Effector CD4-positive, alpha-beta T cell (primary cell): ENCODE measurements around the gene CIROP.

Source experiments
- DNase-seq: peaks from one replicate; pipeline ENCODE4 v3.0.0-alpha.2; 2020

CIROP gene

GRCh38 chr14:23093104-23093503 is 11.7 kb downstream of the CIROP start:
- no peak for DNase-seq

- no peak for DNase-seq
These were observed 13.2 kb downstream of the CIROP start for GRCh38 chr14:23091294-23092225.

- DNase-seq: no peak
These were observed 14.5 kb downstream of the CIROP start for GRCh38 chr14:23090254-23090636.

- no peak for DNase-seq
These were observed 15.1 kb downstream of the CIROP start for GRCh38 chr14:23089498-23090253.

GRCh38 chr14:23086565-23086964 is 18.2 kb downstream of the CIROP start:
- DNase-seq: no peak

GRCh38 chr14:23085458-23085857 is 19.3 kb downstream of the CIROP start:
- no peak for DNase-seq

GRCh38 chr14:23080474-23080873 is 24.3 kb downstream of the CIROP start:
- DNase-seq: no peak

GRCh38 chr14:23079716-23080115 is 25.1 kb downstream of the CIROP start:
- DNase-seq: no peak

- no peak for DNase-seq
These were observed 26.1 kb downstream of the CIROP start for GRCh38 chr14:23078692-23079116.

GRCh38 chr14:23077962-23078361 is 26.8 kb downstream of the CIROP start:
- DNase-seq: no peak

GRCh38 chr14:23076785-23077408 is 27.9 kb downstream of the CIROP start:
- DNase-seq: no peak

- no peak for DNase-seq
These were observed 29.9 kb downstream of the CIROP start for GRCh38 chr14:23074906-23075305.

GRCh38 chr14:23071921-23072539 is 32.8 kb downstream of the CIROP start:
- DNase-seq: no peak

- DNase-seq: peak; percentile 66
These were observed 33.4 kb downstream of the CIROP start for GRCh38 chr14:23071244-23071920.

- no peak for DNase-seq
These were observed 34.3 kb downstream of the CIROP start for GRCh38 chr14:23070262-23071129.

GRCh38 chr14:23069413-23069806 is 35.4 kb downstream of the CIROP start:
- no peak for DNase-seq

- DNase-seq: peak; percentile 67
These were observed 35.9 kb downstream of the CIROP start for GRCh38 chr14:23068789-23069412.

- no peak for DNase-seq
These were observed 36.7 kb downstream of the CIROP start for GRCh38 chr14:23067847-23068788.
